Prostate gland (tissue), 2 donors: ENCODE data around the gene RBM38. TPM values are rescaled to one million over a fixed set of nuclear protein-coding genes. Genes with fewer than 3 reads are reported as not detected.

ENCODE experiments used
- DNase-seq: peaks from one replicate; pipeline ENCODE4 v3.0.0-alpha.2; 2019; ENCODE audit warnings: low spot score
- H3K27ac ChIP-seq, 2 donors: fragments of 200-600 bp; sonication (generic); 2 replicates each; pipeline ENCODE4 v1.5.1; 2017 to 2019
- H3K27me3 ChIP-seq: fragments of 200-600 bp; sonication (generic); replicated peaks from 2 replicates; pipeline ENCODE4 v1.5.1; 2019; ENCODE audit not compliant: insufficient read depth
- H3K36me3 ChIP-seq, 2 donors: fragments of 200-600 bp; sonication (generic); 1 replicate in 1 of 2; 2 replicates in 1 of 2; pipeline versions ENCODE4 v1.5.1 to v1.8.1; 2017 to 2019
- H3K4me1 ChIP-seq: fragments of 200-600 bp; sonication (generic); replicated peaks from 2 replicates; pipeline ENCODE4 v1.5.1; 2019
- H3K4me3 ChIP-seq, 2 donors: fragments of 200-600 bp; sonication (generic); 2 replicates each; pipeline ENCODE4 v1.5.1; 2017 to 2019
- H3K9me3 ChIP-seq: fragments of 200-600 bp; sonication (generic); 2 replicates; pipeline ENCODE4 v1.5.1; 2017
- POLR2A ChIP-seq: fragments of 450-650 bp; IDR thresholded peaks from one replicate; pipeline ENCODE4 v1.6.1; 2016; ENCODE audit warnings: antibody characterized with exemption, mild to moderate bottlenecking
- POLR2AphosphoS5 ChIP-seq: sonication (generic); formaldehyde crosslinking; IDR thresholded peaks from one replicate; pipeline ENCODE4 v1.6.1; 2017; ENCODE audit warnings: antibody characterized with exemption
- WGBS: methylation state at CpG from one replicate; pipeline ENCODE4 v1.1.5; 2018; 5-methylcytosine and 5-hydroxymethylcytosine counted together
- intact Hi-C: fragments of 100-400 bp; cut with DNase I; formaldehyde crosslinking; loops from one replicate; pipeline ENCODE4 v1.14.2; 2022
- total RNA-seq, 2 donors: library from RNA; depleted of rRNA; stranded (reverse); fragments of >200 nt; gene quantifications; one replicate each; pipeline ENCODE4 v1.1.0, GENCODE V29; 2016
- TF ChIP-seq, protein P1 (sequence below), 4 experiments: fragments of 200-600 bp in 2 of 4; fragments of 450-650 bp in 2 of 4; sonication (generic) in 2 of 4; IDR thresholded peaks; 1 replicate in 3 of 4; 2 replicates in 1 of 4; pipeline ENCODE4 v1.5.1; 2016 to 2019; ENCODE audit warnings: antibody characterized with exemption in 4 of 4, mild to moderate bottlenecking in 2 of 4, moderate library complexity in 2 of 4

Gene RBM38
- total RNA-seq: 100 to 1,000 TPM in 1 of 2 donors, 10 to 100 TPM in 1; 29.9 to 104 TPM

DNA sequence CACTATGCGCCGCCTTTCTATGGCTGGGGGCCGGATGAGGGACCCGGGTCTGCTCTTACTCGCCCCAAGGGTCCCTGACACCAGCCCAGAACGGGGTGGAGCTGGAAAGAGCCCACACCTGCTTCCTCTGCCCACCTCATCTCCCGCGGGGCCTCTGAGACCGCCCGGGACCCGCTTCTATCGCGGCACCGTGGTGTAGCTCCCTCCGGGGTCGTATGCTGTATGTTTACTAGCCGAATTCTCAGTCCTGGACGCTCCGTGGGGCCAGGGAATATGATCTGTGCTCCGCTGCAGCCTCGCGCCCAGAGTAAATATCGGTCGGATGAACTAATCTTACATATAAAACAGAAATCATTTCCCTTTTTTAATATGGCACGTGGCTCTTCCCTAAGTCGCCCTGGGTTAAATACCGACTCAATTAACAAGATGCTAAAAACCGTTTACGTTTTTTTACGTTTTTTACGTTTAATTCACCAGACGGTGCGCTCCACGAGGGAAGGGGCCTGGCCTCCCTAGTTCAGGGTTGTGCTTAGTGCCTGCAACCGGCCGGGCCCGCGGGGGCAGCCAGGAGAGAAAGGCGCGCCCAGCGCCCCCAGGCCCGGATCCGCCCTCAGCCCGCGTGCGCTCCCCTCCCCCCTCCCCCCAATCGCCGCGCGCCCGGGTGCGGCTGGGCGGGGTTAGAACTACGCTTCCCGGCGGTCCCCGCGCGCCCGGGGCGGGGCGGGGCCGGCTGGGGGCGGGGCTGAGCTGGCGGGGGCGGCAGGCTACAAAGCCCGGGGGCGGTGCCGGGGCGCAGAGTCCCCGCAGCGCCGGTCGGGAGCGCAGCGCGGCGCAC, at the start of gene RBM38:
TSS of gene RBM38 (plus strand) at position 793 of the 835 bp plus-strand sequence. CDS start 186 bp downstream, outside the sequence.
- Histone ChIP-seq H3K4me1 (peaks cover 5% of the 10 kb centered on the region), H3K9me3 (no peaks in the 10 kb centered on the region), H3K36me3 (no peaks in the 10 kb centered on the region), H3K27me3 (no peaks in the 10 kb centered on the region), H3K27ac (peak within 1 kb of the TSS; percentile 78 to 81), H3K4me3 (peak within 1 kb of the TSS; percentile 61 to 62)
- TF ChIP-seq POLR2AphosphoS5: no peak
- TF ChIP-seq, protein P1, sequence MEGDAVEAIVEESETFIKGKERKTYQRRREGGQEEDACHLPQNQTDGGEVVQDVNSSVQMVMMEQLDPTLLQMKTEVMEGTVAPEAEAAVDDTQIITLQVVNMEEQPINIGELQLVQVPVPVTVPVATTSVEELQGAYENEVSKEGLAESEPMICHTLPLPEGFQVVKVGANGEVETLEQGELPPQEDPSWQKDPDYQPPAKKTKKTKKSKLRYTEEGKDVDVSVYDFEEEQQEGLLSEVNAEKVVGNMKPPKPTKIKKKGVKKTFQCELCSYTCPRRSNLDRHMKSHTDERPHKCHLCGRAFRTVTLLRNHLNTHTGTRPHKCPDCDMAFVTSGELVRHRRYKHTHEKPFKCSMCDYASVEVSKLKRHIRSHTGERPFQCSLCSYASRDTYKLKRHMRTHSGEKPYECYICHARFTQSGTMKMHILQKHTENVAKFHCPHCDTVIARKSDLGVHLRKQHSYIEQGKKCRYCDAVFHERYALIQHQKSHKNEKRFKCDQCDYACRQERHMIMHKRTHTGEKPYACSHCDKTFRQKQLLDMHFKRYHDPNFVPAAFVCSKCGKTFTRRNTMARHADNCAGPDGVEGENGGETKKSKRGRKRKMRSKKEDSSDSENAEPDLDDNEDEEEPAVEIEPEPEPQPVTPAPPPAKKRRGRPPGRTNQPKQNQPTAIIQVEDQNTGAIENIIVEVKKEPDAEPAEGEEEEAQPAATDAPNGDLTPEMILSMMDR (IDR thresholded peaks at IDR 0.05): no peak
- no peak for TF ChIP-seq POLR2A
- 45% methylated on average over 46 of the region's 78 CpGs for WGBS
- intact Hi-C loops: loop anchor here (10.0 kb wide), 1 partner anchor 324 kb away; the partner anchor contains the start of gene PMEPA1
- DNase-seq: no peak

DNA sequence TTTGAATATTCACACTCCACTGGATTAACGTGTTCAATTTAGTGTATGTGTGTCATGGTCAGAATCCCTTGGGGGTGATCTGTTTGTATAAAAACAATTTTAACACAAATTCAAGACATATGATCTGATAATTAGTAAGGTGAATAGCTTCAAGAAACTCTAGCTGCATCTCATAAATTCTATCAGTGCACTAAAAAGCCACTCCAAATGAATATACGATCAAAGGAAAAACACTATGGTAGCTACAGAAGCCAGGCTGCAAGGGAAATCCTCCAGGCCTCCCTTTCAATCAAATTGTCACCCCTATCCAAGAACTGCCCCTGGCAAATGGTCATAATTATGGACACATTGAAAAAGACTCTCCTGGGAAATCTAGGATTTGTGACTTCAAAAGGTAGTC, 49.5 kb upstream of the RBM38 start:
- 68% methylated on average over 2 of the region's 2 CpGs for WGBS
- H3K9me3 ChIP-seq: no peaks in the 10 kb centered on the region
- no peaks in the 10 kb centered on the region for H3K4me1 ChIP-seq
- no peaks in the 10 kb centered on the region for H3K27me3 ChIP-seq
- no peaks in the 10 kb centered on the region for H3K36me3 ChIP-seq
- TF ChIP-seq, protein P1 (IDR thresholded peaks at IDR 0.05): no peak
- TF ChIP-seq POLR2A: no peak
- TF ChIP-seq POLR2AphosphoS5: no peak
- intact Hi-C loops: no loop called here
- H3K27ac ChIP-seq: no peak overlapping the region
- no peak overlapping the region for H3K4me3 ChIP-seq
- DNase-seq: no peak

DNA sequence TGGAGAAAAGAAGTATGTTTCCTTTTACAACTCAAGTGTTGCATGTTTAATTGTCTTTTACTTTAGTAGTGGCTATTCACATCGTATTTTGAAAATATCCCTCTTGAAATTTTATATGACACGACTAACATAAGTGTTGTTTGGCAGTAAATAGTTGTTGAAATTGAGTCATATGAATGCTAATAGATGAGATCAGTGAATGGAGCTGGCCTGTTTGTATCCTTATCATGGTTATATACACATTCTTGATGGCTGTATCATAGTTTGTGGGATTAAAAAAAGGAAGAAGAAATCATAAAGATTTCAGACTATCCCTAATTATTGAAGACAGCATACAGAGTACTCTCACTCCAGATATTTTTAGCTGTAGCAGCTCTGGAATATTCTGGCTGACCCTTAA, 48.4 kb upstream of the RBM38 start:
- Histone ChIP-seq H3K27me3 (no peaks in the 10 kb centered on the region), H3K36me3 (no peaks in the 10 kb centered on the region), H3K4me1 (no peaks in the 10 kb centered on the region), H3K9me3 (no peaks in the 10 kb centered on the region), H3K4me3 (no peak overlapping the region), H3K27ac (no peak overlapping the region)
- WGBS: 47% methylated on average over 2 of the region's 2 CpGs
- DNase-seq: no peak
- intact Hi-C loops: no loop called here
- TF ChIP-seq, protein P1 (IDR thresholded peaks at IDR 0.05): no peak
- no peak for TF ChIP-seq POLR2A
- TF ChIP-seq POLR2AphosphoS5: no peak

DNA sequence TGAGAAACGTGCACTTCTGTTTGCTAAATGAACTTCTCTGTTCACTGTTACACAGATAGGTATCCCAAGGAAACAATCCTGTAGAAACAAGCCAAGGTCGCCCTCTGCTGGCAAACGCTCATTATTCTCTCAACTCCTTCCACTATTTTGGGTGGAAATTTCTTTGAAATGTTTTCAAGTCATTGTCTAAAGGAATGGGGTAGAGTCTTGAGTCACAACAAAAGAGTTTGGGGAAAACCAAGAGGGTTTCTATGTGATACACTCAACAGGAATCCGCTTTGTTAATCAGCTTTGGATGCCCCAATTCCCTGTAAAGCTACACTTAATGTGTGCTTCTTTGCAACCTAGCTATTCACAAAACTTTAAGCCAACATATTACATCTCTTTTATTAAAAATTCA, 44.7 kb upstream of the RBM38 start:
- under 1% methylated on average over 4 of the region's 4 CpGs for WGBS

More for the DNA sequence above, 44.7 kb upstream of the RBM38 start:
- Histone ChIP-seq H3K27me3 (no peaks in the 10 kb centered on the region), H3K4me1 (no peaks in the 10 kb centered on the region), H3K9me3 (no peaks in the 10 kb centered on the region), H3K27ac (no peak overlapping the region), H3K4me3 (no peak overlapping the region), H3K36me3 (no peaks in the 10 kb centered on the region)
- intact Hi-C loops: loop anchor here (2.0 to 5.0 kb wide), 2 partner anchors 258 to 794 kb away; no protein-coding TSS in a partner anchor
- DNase-seq: peak; percentile 73
- TF ChIP-seq POLR2A (no peak), POLR2AphosphoS5 (peak; percentile 30)
- TF ChIP-seq, protein P1 (IDR thresholded peaks at IDR 0.05): peak; percentile 23 to 82 (median 72)
